HG02938 (cell line): Measurements from ENCODE around the gene MFNG.
"Not testable (repeated sequence)": the region's sequence is repeated elsewhere in the genome, so short reads cannot be mapped to it uniquely, and the experiment has no call there.

Experiments
- ATAC-seq: cut with Tn5 transposase; IDR thresholded peaks from one replicate; pipeline ENCODE4 v1.9.1; 2021; ENCODE audit warnings: mild to moderate bottlenecking, moderate library complexity; ENCODE audit not compliant: unreplicated experiment

MFNG gene

DNA sequence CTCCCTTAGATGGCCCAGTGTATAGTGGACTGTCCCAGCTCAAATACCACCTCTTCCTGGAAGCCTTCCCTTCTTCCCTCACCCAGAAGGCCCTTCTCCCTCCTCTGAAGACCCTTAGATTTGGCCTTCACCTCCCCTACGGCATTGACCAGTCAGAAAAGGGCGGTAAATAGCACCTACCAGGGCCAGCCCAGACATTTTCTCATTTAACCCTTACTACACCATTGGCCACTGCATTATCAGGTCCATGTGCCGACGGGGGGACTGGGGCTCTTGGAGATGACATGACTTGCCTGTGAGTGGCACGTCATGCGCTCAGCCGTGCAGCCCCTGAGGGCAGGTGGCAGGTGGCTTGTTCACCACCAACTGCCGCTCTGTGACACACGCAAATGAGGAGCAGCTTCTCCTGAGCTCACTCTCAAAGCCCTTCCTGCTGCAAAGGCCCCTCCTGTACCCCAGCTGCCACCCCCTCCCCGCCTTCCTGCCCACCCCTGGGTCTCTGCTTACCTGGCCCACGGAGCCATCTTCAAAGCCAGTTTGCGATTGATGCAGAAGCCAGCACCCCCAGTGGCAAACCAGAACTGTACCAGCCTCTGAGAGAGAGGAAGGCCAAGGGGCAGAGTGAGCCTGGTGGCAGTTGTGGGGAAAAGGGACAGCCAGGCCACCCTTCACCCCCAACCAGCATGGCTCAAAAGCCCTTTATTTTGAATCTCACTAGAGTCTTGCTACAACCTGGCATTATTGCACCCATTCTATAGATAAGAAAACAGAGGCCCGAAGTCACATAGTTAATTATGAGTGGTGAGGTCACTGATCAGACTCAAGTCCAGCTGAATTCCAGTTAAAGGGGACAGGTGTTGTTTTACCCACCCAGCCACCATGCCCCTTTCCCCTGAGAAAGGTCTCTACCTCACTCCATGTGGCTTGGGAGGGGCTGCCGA lies 9.5 kb downstream of the MFNG start:
- ATAC-seq = no peak

DNA sequence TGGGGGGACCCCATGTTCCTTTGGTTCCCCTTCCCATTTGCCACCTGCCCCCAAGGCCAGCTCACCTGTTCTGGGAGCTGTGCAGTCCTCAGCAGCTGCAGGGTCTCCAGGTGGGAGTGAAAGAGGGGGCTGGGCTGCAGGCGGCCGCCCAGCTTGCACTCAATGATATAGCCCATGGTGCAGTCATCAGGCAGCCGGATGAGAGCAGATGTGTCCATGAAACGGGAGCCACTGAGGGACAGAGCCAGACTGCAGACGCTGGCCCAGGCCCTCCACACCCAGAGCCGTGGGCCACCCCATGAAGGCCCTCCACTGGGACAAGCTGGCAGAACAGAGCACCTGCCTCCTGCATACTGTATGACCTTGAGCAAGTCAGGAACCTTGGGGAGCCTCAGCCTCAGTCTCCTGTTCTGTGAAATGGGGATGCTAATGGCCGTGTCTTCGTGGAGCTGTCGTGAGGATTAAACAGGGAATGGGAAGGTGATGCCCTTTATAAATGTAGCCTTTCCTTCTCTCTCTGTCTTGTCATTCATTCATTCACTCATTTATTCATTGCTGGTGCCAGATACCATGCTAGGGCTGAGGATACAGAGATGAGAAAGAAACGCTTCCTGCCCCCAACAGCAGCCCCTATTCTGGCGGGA lies 11.6 kb downstream of the MFNG start:
- no peak for ATAC-seq

GRCh38 chr22:37473437-37473946 lies 12.7 kb downstream of the MFNG start:
- ATAC-seq = no peak

DNA sequence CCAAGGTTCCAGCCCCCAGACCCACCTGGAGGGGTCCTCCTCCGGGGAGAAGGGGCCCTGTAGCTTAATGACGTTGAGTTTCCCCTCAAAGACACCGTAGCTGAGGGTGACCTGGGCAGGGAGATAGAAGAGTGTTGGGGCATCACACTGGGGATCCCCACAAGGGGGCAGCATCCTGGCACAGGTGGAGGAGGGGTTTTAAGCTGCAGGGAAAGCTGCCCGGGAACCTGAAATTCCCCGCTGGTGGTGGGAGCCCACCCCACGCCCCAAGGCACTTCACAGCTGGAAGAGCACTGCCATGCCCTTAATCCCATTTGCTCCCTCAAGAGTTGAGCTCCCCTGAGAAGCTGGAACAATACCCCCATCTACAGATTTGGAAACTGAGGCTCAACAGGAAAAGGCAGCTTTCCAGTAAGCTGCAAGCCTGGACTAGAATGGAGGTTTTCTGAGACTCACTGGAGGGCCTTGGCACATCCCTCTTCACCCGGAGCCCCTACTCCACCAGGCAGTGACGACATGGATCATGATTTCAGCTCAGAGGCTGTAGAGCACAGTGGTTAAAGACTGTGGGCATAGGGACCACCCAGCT lies 13.7 kb downstream of the MFNG start:
- no peak for ATAC-seq

DNA sequence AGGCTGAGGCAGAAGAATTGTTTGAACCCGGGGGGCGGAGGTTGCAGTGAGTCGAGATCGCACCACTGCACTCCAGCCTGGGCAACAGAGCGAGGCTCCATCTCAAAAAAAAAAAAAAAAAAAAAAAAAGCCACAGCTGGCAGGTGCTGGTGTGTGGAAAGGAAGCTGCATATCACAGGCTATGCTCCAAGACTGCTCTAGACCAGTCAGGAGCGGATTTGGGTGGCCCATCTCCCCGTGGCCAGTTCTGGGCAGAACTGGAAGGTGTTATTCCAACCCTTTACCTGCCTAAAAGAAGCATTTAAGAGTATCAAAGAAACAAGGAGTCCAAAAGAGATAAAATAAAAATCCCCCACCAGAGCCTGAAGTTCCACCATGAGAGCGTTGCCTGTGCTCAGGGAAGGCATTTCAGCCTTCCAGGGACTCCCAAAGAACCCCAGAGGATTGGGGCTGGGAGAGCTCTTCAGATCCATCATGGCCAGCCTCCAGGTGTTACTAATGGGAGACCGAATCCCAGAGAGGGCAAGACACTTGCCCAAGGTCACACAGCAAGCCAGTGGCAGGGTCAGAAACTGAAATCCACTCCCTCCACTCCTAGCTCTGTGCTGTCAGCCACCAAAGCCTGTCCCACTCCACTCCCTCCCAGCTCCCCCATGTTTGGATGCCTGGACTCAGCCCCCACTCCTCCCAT lies 14.3 kb downstream of the MFNG start:
- no peak for ATAC-seq

- ATAC-seq = no peak
Observed at GRCh38 chr22:37470087-37470445, 16.1 kb downstream of the MFNG start.

- no peak for ATAC-seq
Observed at GRCh38 chr22:37469416-37470086, 16.6 kb downstream of the MFNG start.

DNA sequence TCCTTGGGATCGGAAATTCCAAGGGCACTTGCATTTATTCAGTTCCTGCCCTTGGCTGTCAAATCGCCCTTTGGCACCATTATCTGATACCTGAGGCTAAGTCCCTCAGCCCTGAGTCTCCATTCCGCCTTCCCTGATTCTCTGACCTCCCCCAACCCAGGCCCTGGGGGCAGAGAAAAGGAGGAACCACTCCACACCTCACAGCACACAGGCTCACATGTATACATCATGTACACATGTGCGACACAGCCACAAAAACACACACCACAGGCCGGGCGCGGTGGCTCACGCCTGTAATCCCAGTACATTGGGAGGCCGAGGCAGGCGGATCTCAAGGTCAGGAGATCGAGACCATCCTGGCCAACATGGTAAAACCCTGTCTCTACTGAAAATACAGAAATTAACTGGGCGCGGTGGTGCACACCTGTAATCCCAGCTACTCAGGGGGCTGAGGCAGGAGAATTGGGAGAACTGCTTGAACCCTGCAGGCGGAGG lies 17.9 kb downstream of the MFNG start:
- ATAC-seq = not testable (repeated sequence)

- no peak for ATAC-seq
Observed at GRCh38 chr22:37467391-37467955, 18.7 kb downstream of the MFNG start.

DNA sequence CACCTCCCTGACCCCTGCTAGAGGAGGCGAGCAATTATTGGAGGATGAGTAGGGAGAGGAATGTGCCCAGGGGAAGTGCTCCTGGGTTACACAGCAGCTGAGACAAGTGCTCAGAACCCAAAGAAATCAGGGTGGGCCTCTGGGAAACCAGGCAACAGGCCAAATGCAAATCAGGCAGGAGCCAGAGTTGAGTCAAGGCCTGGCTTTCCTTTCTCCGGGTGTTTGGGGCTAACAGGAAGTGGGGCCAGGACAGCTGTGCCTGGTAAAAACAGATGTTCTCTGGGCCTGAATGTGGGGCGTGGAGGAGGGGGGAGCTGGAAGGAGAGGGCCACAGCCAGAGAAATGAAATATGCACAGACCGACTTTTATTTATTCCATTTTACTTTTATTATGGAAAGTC lies 22.0 kb downstream of the MFNG start:
- no peak for ATAC-seq

- no peak for ATAC-seq
Observed at GRCh38 chr22:37462983-37463382, 23.2 kb downstream of the MFNG start.

DNA sequence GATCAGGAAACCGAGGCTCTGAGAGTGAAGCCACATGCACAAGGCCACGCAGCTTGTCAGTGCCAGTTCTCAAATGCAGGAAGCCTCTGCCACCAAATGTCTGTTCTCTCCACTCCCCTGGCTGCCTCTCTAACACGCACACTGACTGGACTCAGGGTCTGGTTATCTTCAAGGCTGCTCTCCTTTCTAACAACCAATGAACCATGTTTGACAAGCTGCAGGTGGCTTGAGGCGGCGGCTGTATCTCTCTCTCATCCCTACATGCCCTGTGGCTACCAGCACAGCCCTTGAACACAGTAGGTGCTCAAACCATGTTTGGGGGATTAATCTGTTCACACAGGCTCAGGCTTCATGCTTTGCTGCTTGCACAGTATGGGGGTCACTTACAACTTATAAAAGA lies 23.7 kb downstream of the MFNG start:
- no peak for ATAC-seq

GRCh38 chr22:37461961-37462360 lies 24.2 kb downstream of the MFNG start:
- no peak for ATAC-seq

DNA sequence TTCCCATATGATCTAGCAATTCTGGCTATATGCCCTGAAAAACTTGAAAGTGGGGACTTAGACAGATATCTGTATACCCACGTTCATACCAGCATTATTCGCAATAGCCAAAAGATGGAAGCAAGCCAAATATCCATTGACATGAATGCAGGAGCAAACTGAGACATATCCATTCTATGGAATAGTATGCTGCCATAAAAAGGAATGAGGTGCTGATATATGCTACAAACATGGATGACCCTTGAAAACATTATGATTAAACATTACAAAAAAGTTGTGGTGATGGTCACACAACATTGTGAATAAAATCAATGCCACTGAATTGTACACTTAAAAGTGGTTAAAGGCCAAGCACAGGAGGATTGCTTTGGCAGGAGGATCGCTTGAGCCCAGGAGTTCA lies 25.5 kb downstream of the MFNG start:
- ATAC-seq = no peak

DNA sequence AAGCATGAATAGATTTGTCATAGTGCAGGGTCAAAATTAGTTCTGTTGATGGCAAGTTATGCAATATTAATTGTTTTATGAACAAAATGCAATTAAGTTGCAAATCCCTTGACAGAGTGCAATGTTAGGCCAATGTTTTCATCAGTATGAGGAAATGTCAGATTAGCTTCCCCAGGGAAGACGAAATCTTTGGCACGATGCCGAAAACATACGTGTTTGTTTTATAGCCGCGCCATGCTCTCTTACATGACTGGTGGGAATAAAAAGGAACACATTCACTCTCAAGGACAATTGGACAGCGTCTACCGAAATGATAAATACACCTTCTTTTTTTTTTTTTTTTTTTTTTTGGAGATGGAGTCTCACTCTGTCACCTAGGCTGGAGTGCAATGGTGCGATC lies 27.0 kb downstream of the MFNG start:
- ATAC-seq = no peak

DNA sequence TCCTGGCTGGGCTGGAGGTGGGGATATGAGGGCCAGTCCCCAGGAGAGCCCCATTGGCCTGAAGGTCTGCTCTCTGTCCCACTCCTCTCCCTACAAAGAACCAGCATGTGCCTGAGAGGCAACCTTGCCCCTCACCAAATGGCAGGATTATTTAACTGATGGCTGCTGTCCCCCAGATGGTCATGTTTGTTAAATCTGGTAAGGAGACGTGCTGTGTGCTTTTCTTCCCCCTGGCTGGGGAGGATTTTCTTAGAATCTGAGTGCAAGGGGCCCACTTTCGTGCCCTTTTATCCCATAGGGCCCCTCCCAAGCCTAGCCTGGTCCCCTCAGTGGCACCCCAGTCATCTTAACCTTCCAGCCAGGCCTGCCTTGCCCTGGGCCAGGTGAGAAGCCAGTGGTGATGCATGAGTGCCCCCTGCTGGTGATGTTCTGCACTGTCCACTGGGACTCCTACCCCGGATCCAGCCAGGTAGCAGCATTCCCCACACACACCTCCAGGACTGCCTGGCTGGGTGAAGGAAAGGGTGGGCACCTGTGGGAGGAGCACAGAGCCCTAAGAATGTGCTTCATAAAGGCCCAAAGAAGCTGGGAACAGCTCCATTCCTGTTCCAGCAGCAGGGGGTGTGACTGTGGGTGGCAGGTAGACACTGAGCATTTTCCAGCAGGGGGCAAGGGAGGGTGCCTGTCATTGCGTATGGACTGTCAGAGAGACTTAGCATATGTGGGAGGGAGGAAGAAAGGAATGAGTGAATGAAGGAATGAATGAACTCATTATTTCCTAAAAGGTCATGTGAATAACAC lies 28.9 kb downstream of the MFNG start:
- ATAC-seq = no peak

DNA sequence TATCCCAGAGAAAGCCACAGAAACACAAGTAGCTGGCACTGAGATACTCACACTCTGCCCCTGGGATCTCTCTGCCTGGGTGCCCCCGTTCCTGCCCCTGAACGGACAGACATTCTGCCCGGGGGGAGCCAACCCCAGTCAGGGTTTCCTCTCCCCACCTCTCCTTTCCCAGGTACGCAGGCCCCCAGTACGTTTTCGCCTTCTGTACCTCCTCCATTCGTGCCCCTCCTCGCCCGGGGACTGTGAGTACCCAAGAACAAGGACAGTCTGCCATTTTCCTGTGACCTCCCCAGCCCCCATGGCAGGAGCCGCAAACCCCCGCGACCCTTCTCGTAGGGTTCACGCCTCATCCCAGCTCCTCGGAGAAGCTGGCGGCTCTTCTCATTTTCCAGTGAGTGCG lies 29.8 kb downstream of the MFNG start:
- ATAC-seq = no peak

- no peak for ATAC-seq
Observed at GRCh38 chr22:37455896-37456295, 30.3 kb downstream of the MFNG start.
